Measurements from ENCODE around the gene GFRA3.

The GFRA3 gene

DNA sequence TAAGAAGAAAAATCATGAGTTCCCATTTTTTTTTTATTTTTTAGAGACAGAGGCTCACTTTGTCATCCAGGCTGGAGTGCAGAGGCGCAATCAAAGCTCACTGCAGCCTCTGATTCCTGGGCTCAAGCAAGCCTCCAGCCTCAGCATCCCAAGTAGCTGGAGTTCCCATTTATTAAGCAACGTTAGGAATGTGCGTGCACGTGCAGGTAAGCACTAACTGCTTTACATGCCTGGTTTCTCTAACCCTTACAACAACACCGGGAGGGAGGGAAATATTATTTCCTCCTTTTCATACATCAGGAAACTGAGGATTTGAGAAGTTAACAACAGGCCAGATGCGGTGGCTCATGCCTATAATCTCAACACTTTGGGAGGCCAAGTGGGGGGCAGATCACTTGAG, 45.0 kb downstream of the GFRA3 start:
- DNase-seq (ENCODE audit: low read depth), result no peak
- TF ChIP-seq, protein P1, sequence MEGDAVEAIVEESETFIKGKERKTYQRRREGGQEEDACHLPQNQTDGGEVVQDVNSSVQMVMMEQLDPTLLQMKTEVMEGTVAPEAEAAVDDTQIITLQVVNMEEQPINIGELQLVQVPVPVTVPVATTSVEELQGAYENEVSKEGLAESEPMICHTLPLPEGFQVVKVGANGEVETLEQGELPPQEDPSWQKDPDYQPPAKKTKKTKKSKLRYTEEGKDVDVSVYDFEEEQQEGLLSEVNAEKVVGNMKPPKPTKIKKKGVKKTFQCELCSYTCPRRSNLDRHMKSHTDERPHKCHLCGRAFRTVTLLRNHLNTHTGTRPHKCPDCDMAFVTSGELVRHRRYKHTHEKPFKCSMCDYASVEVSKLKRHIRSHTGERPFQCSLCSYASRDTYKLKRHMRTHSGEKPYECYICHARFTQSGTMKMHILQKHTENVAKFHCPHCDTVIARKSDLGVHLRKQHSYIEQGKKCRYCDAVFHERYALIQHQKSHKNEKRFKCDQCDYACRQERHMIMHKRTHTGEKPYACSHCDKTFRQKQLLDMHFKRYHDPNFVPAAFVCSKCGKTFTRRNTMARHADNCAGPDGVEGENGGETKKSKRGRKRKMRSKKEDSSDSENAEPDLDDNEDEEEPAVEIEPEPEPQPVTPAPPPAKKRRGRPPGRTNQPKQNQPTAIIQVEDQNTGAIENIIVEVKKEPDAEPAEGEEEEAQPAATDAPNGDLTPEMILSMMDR (conservative IDR thresholded peaks at IDR 0.05; ENCODE audit: control insufficient read depth, insufficient read depth, low read depth, low read length), result no peak
- no peak overlapping the region for H3K4me3 ChIP-seq (ENCODE audit: control insufficient read depth, low read depth, low read length)

DNA sequence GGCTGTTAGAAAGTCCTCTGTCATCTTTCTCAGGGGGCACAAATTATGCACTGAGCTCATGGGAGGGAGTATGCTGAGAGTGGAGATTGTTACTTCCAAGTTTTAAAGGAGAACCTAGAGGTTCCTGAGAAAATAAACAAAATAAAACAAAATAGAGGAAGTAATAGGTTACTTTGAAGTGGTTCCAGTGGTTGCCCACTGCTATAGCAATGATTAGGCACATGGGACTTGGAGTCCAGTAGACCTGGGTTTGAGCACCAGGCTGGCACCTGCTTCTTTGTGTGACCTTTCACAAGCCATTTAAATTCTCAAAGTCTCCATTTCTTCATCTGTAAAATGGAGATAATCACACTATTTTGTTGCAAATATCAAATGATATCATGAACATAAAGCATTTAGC, 47.5 kb downstream of the GFRA3 start:
- no peak for DNase-seq (ENCODE audit: low read depth)
- TF ChIP-seq, protein P1 (conservative IDR thresholded peaks at IDR 0.05; ENCODE audit: control insufficient read depth, insufficient read depth, low read depth, low read length), result no peak
- H3K4me3 ChIP-seq (ENCODE audit: control insufficient read depth, low read depth, low read length), result no peak overlapping the region

DNA sequence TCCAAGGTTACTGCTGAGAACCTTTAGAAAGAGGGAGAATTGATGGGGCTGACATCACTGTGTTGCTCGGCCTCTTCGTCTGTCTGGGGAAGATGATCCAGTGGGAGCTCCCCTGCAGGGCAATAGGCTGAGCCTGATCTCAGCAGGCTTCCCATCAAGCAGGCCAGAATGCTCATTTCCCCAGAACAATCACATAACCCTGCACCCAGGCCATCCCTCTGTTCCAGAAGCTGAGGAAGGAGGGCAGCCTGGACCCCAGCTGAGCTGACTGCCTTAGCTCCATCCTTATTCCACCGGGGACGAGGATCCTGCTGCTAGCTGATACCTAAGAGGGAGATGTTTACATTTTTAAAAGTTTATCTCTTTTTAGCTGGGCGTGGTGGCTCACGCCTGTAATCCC, 49.7 kb downstream of the GFRA3 start:
- H3K4me3 ChIP-seq (ENCODE audit: control insufficient read depth, low read depth, low read length), result no peak overlapping the region
- TF ChIP-seq, protein P1 (conservative IDR thresholded peaks at IDR 0.05; ENCODE audit: control insufficient read depth, insufficient read depth, low read depth, low read length), result no peak
- no peak for DNase-seq (ENCODE audit: low read depth)

DNA sequence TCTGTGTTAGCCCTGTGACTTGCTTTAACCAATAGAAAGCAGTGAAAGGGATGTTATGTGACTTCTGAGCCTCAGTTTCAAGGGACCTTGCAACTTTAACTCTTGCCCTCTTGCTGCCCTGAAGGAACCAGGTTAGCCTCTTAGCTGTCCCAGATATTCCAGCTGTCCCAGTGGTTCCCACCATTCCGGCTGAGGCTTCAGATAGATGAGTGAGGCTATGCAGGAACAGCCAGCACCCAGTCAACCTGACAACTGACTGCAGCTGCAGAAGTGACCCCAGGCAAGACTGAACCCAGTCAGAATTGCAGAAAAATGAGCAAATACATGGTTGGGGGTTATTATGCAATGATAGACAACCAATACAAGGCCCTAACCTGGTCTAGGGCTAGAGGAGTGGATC, 50.9 kb downstream of the GFRA3 start:
- TF ChIP-seq, protein P1 (conservative IDR thresholded peaks at IDR 0.05; ENCODE audit: control insufficient read depth, insufficient read depth, low read depth, low read length), result no peak
- H3K4me3 ChIP-seq (ENCODE audit: control insufficient read depth, low read depth, low read length), result no peak overlapping the region
- DNase-seq (ENCODE audit: low read depth), result no peak

DNA sequence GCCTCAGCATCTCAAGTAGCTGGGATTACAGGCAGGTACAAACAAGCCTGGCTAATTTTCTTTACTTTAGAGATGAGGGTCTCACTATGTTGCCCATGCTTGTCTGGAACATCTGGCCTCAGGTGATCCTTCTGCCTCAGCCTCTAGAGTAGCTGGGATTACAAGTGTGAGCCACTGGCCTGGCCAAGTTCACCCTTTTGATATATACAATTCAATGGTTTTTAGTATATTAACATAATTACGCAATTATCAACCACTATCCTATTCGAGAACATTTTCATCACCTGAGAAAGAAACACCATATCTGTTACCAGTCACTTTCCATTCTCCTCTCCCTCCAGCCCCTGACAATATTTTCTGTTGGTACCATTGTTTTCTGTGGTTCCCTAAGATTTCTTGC, 57.6 kb downstream of the GFRA3 start:
- no peak for DNase-seq (ENCODE audit: low read depth)
- TF ChIP-seq, protein P1 (conservative IDR thresholded peaks at IDR 0.05; ENCODE audit: control insufficient read depth, insufficient read depth, low read depth, low read length), result no peak
- no peak overlapping the region for H3K4me3 ChIP-seq (ENCODE audit: control insufficient read depth, low read depth, low read length)

DNA sequence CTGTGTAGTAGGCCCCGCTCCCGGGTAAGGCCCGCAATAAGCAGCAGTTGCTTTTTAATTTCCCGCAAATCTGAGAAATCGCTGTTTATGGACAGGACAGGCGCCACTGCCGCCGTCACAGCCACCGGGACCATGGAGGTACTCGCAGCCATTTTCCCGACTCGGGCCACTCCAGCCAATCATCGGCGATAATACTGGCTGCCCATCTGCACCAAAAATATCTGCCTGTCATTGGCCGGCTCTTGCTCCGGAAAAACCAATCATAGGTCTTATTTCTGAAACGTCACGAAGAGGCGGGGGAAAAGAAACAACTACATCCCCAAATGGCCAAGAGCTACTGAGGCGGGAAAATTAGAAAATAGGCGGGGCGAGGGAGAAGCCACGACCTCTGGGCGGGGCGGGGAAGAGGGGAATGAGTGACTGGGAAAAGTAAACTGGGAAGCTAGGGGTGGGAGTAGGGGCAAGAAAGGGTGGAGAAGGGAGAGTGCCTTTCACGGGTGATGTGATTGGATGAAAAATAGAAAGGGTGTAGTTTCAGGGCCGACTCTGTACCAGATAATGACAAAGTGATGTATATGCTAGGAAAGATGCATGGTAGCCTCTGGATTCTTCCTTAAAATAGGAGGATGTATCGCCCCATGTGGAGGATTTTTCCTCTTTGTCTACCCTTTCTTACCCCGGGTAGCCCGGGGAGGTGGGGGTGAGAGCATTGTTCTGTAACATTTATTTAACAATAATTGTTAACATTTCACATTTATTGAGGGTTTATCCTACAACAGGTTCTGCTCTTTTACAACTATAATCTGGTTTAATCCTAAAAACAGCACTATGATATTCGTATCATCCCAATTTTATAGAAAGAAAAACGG, 61.0 kb downstream of the GFRA3 start, which contains the start of gene CDC23:
Gene CDC23 (minus strand): TSS at position 163 of the 869 bp plus-strand sequence. CDS start 11 bp downstream, at position 152.
- DNase-seq (ENCODE audit: low read depth), result peak; percentile 98
- H3K4me3 ChIP-seq (ENCODE audit: control insufficient read depth, low read depth, low read length), result peak within 1 kb of the TSS; percentile 100
- TF ChIP-seq, protein P1 (conservative IDR thresholded peaks at IDR 0.05; ENCODE audit: control insufficient read depth, insufficient read depth, low read depth, low read length), result no peak

Measured in fibroblast of mammary gland (primary cell).